WTC11 (cell line): ENCODE measurements around the gene CHST11. TPM values are rescaled to one million over a fixed set of nuclear protein-coding genes. Genes with fewer than 3 reads are reported as not detected.
A peak's percentile ranks its signal among the peaks of the same experiment; 100 is the strongest.

Source experiments
- CREM ChIP-seq: sonication (generic); formaldehyde crosslinking; IDR thresholded peaks from 2 replicates; pipeline ENCODE4 v1.8.1; 2022; ENCODE audit warnings: mild to moderate bottlenecking, missing genetic modification reagents, moderate library complexity
- FOXJ3 ChIP-seq: sonication (generic); formaldehyde crosslinking; IDR thresholded peaks from 2 replicates; pipeline ENCODE4 v1.9.0; 2021; ENCODE audit warnings: missing genetic modification reagents, mild to moderate bottlenecking, borderline replicate concordance
- HMGXB4 ChIP-seq: sonication (generic); formaldehyde crosslinking; IDR thresholded peaks from 2 replicates; pipeline ENCODE4 v1.8.1; 2023; ENCODE audit warnings: mild to moderate bottlenecking, moderate library complexity, missing genetic modification reagents
- MYBL2 ChIP-seq: sonication (generic); formaldehyde crosslinking; IDR thresholded peaks from 2 replicates; pipeline ENCODE4 v1.8.1; 2023; ENCODE audit warnings: mild to moderate bottlenecking, moderate library complexity, missing genetic modification reagents
- NR2C2 ChIP-seq: sonication (generic); formaldehyde crosslinking; IDR thresholded peaks from 2 replicates; pipeline ENCODE4 v1.8.0; 2022; ENCODE audit warnings: mild to moderate bottlenecking, missing genetic modification reagents
- NR3C1 ChIP-seq: sonication (generic); formaldehyde crosslinking; conservative IDR thresholded peaks from 2 replicates; pipeline ENCODE4 v1.8.1; 2023; ENCODE audit warnings: low read depth, mild to moderate bottlenecking, missing genetic modification reagents
- OVOL2 ChIP-seq: fragments of 250-450 bp; sonication (Bioruptor Pico); IDR thresholded peaks from 2 replicates; pipeline ENCODE4 v1.9.0; 2021; ENCODE audit warnings: mild to moderate bottlenecking, borderline replicate concordance
- PREB ChIP-seq: sonication (generic); formaldehyde crosslinking; IDR thresholded peaks from 2 replicates; pipeline ENCODE4 v1.8.1; 2022; ENCODE audit warnings: mild to moderate bottlenecking, missing genetic modification reagents, moderate library complexity, borderline replicate concordance
- RELA ChIP-seq: sonication (generic); formaldehyde crosslinking; IDR thresholded peaks from 2 replicates; pipeline ENCODE4 v1.8.1; 2022; ENCODE audit warnings: missing genetic modification reagents, mild to moderate bottlenecking, borderline replicate concordance
- TP53 ChIP-seq: sonication (generic); formaldehyde crosslinking; IDR thresholded peaks from 2 replicates; pipeline ENCODE4 v1.8.1; 2023; ENCODE audit warnings: mild to moderate bottlenecking, missing genetic modification reagents
- ZMAT4 ChIP-seq: fragments of 250-450 bp; sonication (Bioruptor Pico); IDR thresholded peaks from 2 replicates; pipeline ENCODE4 v1.9.0; 2021; ENCODE audit warnings: mild to moderate bottlenecking
- ZNF219 ChIP-seq: sonication (generic); formaldehyde crosslinking; IDR thresholded peaks from 2 replicates; pipeline ENCODE4 v1.8.0; 2023; ENCODE audit warnings: missing genetic modification reagents, mild to moderate bottlenecking, borderline replicate concordance
- ZNF263 ChIP-seq: sonication (generic); formaldehyde crosslinking; IDR thresholded peaks from 2 replicates; pipeline ENCODE4 v1.8.1; 2022; ENCODE audit warnings: low read depth, mild to moderate bottlenecking, moderate library complexity, missing genetic modification reagents
- ZNF396 ChIP-seq: fragments of 250-450 bp; sonication (Bioruptor Pico); IDR thresholded peaks from 2 replicates; pipeline ENCODE4 v1.8.0; 2021; ENCODE audit warnings: mild to moderate bottlenecking, moderate library complexity, borderline replicate concordance
- ZNF512 ChIP-seq: sonication (generic); formaldehyde crosslinking; IDR thresholded peaks from 2 replicates; pipeline ENCODE4 v1.8.1; 2022; ENCODE audit warnings: missing genetic modification reagents, borderline replicate concordance
- ZNF671 ChIP-seq: fragments of 250-450 bp; sonication (Bioruptor Pico); IDR thresholded peaks from 2 replicates; pipeline ENCODE4 v1.8.0; 2021; ENCODE audit warnings: mild to moderate bottlenecking
- total RNA-seq: library from RNA; stranded (reverse); gene quantifications from 3 replicates; pipeline ENCODE4 v1.2.3, GENCODE V29; 2021
- TF ChIP-seq, protein P1 (sequence below): sonication (generic); formaldehyde crosslinking; IDR thresholded peaks from 2 replicates; pipeline ENCODE4 v1.8.1; 2022; ENCODE audit warnings: low read depth, mild to moderate bottlenecking, moderate library complexity, missing genetic modification reagents, borderline replicate concordance
- TF ChIP-seq, protein P2 (sequence below): fragments of 250-450 bp; sonication (Bioruptor Pico); IDR thresholded peaks from 2 replicates; pipeline ENCODE4 v1.9.0; 2021; ENCODE audit warnings: mild to moderate bottlenecking
- TF ChIP-seq, protein P3 (sequence below): sonication (generic); formaldehyde crosslinking; IDR thresholded peaks from 2 replicates; pipeline ENCODE4 v1.8.0; 2023; ENCODE audit warnings: missing genetic modification reagents, mild to moderate bottlenecking, borderline replicate concordance
- TF ChIP-seq, protein P4 (sequence below): sonication (generic); formaldehyde crosslinking; IDR thresholded peaks from 2 replicates; pipeline ENCODE4 v1.8.1; 2022; ENCODE audit warnings: mild to moderate bottlenecking, moderate library complexity, missing genetic modification reagents

The CHST11 gene
- total RNA-seq, 1 experiment from 2014 or later = 24.2 TPM

DNA sequence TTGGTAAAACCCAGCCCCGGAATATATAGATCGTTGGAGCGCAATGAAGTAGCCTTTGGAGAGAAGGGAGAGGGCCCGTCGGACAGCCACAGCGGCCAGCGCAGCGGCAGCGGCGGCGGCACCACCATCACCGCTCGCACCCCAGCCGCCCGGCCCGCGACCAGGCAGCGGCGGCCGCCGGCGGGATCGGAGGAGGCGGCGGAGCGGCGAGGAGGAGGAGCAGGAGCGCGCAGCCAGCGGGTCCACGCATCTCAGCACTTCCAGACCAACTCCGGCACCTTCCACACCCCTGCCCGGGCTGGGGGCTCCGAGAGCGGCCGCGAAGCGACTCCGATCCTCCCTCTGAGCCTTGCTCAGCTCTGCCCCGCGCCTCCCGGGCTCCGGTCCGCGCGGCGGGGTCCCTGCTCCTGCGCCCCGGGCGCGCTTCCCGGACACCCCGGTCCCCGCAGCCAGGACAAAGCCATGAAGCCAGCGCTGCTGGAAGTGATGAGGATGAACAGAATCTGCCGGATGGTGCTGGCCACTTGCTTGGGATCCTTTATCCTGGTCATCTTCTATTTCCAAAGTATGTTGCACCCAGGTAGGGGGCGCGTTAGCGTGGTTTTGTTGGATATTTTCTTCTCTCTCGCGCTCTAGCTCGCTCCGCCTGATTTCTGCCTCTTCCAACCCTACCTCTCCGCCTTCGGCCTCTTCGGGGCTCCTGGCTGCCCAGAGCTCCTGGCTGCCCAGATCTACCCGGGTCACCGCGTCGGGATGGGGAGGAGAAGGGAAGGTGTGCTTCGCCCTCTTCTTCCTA is 400 bp downstream of the CHST11 start (continued):
- TF ChIP-seq, protein P1, sequence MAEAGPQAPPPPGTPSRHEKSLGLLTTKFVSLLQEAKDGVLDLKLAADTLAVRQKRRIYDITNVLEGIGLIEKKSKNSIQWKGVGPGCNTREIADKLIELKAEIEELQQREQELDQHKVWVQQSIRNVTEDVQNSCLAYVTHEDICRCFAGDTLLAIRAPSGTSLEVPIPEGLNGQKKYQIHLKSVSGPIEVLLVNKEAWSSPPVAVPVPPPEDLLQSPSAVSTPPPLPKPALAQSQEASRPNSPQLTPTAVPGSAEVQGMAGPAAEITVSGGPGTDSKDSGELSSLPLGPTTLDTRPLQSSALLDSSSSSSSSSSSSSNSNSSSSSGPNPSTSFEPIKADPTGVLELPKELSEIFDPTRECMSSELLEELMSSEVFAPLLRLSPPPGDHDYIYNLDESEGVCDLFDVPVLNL (CRISPR knock-in tag) = no peak
- no peak for TF ChIP-seq OVOL2 (CRISPR knock-in tag)
- no peak for TF ChIP-seq FOXJ3 (CRISPR knock-in tag)
- TF ChIP-seq ZNF512 (CRISPR knock-in tag) = no peak
- TF ChIP-seq, protein P2, sequence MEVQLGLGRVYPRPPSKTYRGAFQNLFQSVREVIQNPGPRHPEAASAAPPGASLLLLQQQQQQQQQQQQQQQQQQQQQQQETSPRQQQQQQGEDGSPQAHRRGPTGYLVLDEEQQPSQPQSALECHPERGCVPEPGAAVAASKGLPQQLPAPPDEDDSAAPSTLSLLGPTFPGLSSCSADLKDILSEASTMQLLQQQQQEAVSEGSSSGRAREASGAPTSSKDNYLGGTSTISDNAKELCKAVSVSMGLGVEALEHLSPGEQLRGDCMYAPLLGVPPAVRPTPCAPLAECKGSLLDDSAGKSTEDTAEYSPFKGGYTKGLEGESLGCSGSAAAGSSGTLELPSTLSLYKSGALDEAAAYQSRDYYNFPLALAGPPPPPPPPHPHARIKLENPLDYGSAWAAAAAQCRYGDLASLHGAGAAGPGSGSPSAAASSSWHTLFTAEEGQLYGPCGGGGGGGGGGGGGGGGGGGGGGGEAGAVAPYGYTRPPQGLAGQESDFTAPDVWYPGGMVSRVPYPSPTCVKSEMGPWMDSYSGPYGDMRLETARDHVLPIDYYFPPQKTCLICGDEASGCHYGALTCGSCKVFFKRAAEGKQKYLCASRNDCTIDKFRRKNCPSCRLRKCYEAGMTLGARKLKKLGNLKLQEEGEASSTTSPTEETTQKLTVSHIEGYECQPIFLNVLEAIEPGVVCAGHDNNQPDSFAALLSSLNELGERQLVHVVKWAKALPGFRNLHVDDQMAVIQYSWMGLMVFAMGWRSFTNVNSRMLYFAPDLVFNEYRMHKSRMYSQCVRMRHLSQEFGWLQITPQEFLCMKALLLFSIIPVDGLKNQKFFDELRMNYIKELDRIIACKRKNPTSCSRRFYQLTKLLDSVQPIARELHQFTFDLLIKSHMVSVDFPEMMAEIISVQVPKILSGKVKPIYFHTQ (CRISPR knock-in tag) = no peak
- TF ChIP-seq, protein P3, sequence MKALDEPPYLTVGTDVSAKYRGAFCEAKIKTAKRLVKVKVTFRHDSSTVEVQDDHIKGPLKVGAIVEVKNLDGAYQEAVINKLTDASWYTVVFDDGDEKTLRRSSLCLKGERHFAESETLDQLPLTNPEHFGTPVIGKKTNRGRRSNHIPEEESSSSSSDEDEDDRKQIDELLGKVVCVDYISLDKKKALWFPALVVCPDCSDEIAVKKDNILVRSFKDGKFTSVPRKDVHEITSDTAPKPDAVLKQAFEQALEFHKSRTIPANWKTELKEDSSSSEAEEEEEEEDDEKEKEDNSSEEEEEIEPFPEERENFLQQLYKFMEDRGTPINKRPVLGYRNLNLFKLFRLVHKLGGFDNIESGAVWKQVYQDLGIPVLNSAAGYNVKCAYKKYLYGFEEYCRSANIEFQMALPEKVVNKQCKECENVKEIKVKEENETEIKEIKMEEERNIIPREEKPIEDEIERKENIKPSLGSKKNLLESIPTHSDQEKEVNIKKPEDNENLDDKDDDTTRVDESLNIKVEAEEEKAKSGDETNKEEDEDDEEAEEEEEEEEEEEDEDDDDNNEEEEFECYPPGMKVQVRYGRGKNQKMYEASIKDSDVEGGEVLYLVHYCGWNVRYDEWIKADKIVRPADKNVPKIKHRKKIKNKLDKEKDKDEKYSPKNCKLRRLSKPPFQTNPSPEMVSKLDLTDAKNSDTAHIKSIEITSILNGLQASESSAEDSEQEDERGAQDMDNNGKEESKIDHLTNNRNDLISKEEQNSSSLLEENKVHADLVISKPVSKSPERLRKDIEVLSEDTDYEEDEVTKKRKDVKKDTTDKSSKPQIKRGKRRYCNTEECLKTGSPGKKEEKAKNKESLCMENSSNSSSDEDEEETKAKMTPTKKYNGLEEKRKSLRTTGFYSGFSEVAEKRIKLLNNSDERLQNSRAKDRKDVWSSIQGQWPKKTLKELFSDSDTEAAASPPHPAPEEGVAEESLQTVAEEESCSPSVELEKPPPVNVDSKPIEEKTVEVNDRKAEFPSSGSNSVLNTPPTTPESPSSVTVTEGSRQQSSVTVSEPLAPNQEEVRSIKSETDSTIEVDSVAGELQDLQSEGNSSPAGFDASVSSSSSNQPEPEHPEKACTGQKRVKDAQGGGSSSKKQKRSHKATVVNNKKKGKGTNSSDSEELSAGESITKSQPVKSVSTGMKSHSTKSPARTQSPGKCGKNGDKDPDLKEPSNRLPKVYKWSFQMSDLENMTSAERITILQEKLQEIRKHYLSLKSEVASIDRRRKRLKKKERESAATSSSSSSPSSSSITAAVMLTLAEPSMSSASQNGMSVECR (CRISPR knock-in tag) = no peak
- no peak for TF ChIP-seq ZNF671 (CRISPR knock-in tag)
- TF ChIP-seq NR2C2 (CRISPR knock-in tag) = no peak
- TF ChIP-seq MYBL2 (CRISPR knock-in tag) = no peak
- TF ChIP-seq ZNF396 (CRISPR knock-in tag) = no peak
- no peak for TF ChIP-seq NR3C1
- no peak for TF ChIP-seq ZNF219
- TF ChIP-seq, protein P4, sequence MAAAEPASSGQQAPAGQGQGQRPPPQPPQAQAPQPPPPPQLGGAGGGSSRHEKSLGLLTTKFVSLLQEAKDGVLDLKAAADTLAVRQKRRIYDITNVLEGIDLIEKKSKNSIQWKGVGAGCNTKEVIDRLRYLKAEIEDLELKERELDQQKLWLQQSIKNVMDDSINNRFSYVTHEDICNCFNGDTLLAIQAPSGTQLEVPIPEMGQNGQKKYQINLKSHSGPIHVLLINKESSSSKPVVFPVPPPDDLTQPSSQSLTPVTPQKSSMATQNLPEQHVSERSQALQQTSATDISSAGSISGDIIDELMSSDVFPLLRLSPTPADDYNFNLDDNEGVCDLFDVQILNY (CRISPR knock-in tag) = peak; percentile 9; the same call in 1 of the 2 replicates
- no peak for TF ChIP-seq CREM (CRISPR knock-in tag)
- TF ChIP-seq ZMAT4 (CRISPR knock-in tag) = no peak
- no peak for TF ChIP-seq ZNF263 (CRISPR knock-in tag)
- TF ChIP-seq PREB (CRISPR knock-in tag) = no peak
- no peak for TF ChIP-seq RELA (CRISPR knock-in tag)
- no peak for TF ChIP-seq TP53 (CRISPR knock-in tag)
- TF ChIP-seq HMGXB4 (CRISPR knock-in tag) = peak; percentile 75; the same call in 1 of the 2 replicates
